HepG2 (cell line): Measurements from ENCODE around the gene IQGAP2. TPM values are rescaled to one million over a fixed set of nuclear protein-coding genes. Genes with fewer than 3 reads are reported as not detected.

ENCODE experiments used
- ATAC-seq: fragments of 200-7000 bp; cut with Tn5 transposase; 3 replicates; pipeline ENCODE4 v1.9.1; 2020; ENCODE audit warnings: mild to moderate bottlenecking, moderate library complexity
- BruUV-seq: library from RNA; stranded (reverse); fragments of 400-500 nt; replicated peaks from 2 replicates; lab custom pipeline; 2021; lab: Mats Ljungman, UMichigan
- CTCF ChIA-PET: fragments of 300-600 bp; formaldehyde crosslinking; extraction: SDS; loops from one replicate; lab custom pipeline; 2021; ENCODE audit warnings: low total read pairs, inconsistent platforms, low intra/inter-chr PET ratio; lab: Yijun Ruan, JAX
- POLR2A ChIA-PET: fragments of 350-600 bp; sonication (Branson Sonifier 250); formaldehyde crosslinking; loops from one replicate; lab custom pipeline; 2020; ENCODE audit warnings: antibody characterized with exemption, inconsistent platforms; lab: Yijun Ruan, JAX
- DNase-seq: peaks from one replicate; pipeline ENCODE4 v3.0.0-alpha.2; 2015; ENCODE audit warnings: low spot score
- FAIRE-seq: peaks from 3 replicates; lab custom pipeline; 2011; peaks lifted over from hg19 to GRCh38; lab: Jason Lieb, UNC
- H2AFZ ChIP-seq: one replicate; pipeline ENCODE4 v1.6.1; 2011; ENCODE audit warnings: low read length, inconsistent platforms
- H3K27ac ChIP-seq: fragments of 300-600 bp; 3 replicates; pipeline ENCODE4 v1.8.0; 2011; ENCODE audit warnings: mixed run types, mild to moderate bottlenecking, mixed read lengths, low read length, inconsistent platforms; ENCODE audit not compliant: insufficient read depth; ENCODE audit errors: extremely low read length
- H3K27me3 ChIP-seq, 2 experiments: fragments of 200-600 bp in 1 of 2; 2 replicates in 1 of 2; 3 replicates in 1 of 2; pipeline versions ENCODE4 v1.6.0 to v1.8.0; 2011; ENCODE audit warnings: low read length in 2 of 2, mild to moderate bottlenecking in 2 of 2, moderate library complexity in 2 of 2, inconsistent platforms in 1 of 2; ENCODE audit not compliant: insufficient read depth in 2 of 2, control insufficient read depth in 1 of 2
- H3K36me3 ChIP-seq, 2 experiments: fragments of 200-600 bp in 1 of 2; replicated peaks in 1 of 2; 2 replicates in 1 of 2; 3 replicates in 1 of 2; pipeline versions ENCODE4 v1.5.1 to v1.8.0; 2011; ENCODE audit warnings: low read length in 2 of 2, inconsistent platforms in 1 of 2; ENCODE audit not compliant: insufficient read depth in 2 of 2, control insufficient read depth in 1 of 2
- H3K4me1 ChIP-seq: 2 replicates; pipeline ENCODE4 v1.5.1; 2012; ENCODE audit warnings: low read length, inconsistent platforms; ENCODE audit not compliant: insufficient read depth
- H3K4me2 ChIP-seq: 2 replicates; pipeline ENCODE4 v1.6.0; 2011; ENCODE audit warnings: low read depth, low read length, inconsistent platforms
- H3K4me3 ChIP-seq, 3 experiments: fragments of 200-600 bp in 1 of 3; sonication (generic), shearing (Covaris generic) in 1 of 3; replicated peaks in 1 of 3; 2 replicates each; pipeline ENCODE4 v1.5.1; 2011 to 2016; ENCODE audit warnings: low read length in 3 of 3, inconsistent platforms in 2 of 3, low read depth in 2 of 3, mild to moderate bottlenecking in 2 of 3, control low read depth in 1 of 3, mixed read lengths in 1 of 3; ENCODE audit not compliant: insufficient read depth in 1 of 3
- H3K79me2 ChIP-seq: one replicate; pipeline ENCODE4 v1.6.1; 2011; ENCODE audit warnings: low read length, inconsistent platforms; ENCODE audit not compliant: insufficient read depth
- H3K9ac ChIP-seq: 2 replicates; pipeline ENCODE4 v1.6.0; 2011; ENCODE audit warnings: mild to moderate bottlenecking, low read depth, low read length, inconsistent platforms; ENCODE audit not compliant: insufficient read depth
- H3K9me3 ChIP-seq: 2 replicates; pipeline ENCODE4 v1.5.1; 2012; ENCODE audit warnings: mild to moderate bottlenecking, low read length
- H4K20me1 ChIP-seq: 2 replicates; pipeline ENCODE4 v1.6.0; 2011; ENCODE audit warnings: inconsistent platforms, mild to moderate bottlenecking, low read length, moderate library complexity; ENCODE audit not compliant: insufficient read depth
- ETV5 ChIP-seq: IDR thresholded peaks from 2 replicates; pipeline ENCODE4 v1.6.1; 2018; ENCODE audit warnings: missing biosample characterization, missing genetic modification reagents, inconsistent platforms, borderline replicate concordance
- RBAK ChIP-seq: sonication (generic); formaldehyde crosslinking; IDR thresholded peaks from 2 replicates; pipeline ENCODE4 v1.5.1; 2020; ENCODE audit warnings: mild to moderate bottlenecking, missing genetic modification reagents
- TBX3 ChIP-seq: fragments of 450-650 bp; IDR thresholded peaks from 2 replicates; pipeline ENCODE4 v1.6.1; 2017; ENCODE audit warnings: antibody characterized with exemption, mild to moderate bottlenecking, inconsistent platforms, borderline replicate concordance
- ZNF282 ChIP-seq: fragments of 450-650 bp; IDR thresholded peaks from 2 replicates; pipeline ENCODE4 v1.6.1; 2018; ENCODE audit not compliant: partially characterized antibody
- ZNF562 ChIP-seq: sonication (generic); formaldehyde crosslinking; IDR thresholded peaks from 2 replicates; pipeline ENCODE4 v1.8.0; 2022; ENCODE audit warnings: missing genetic modification reagents, borderline replicate concordance
- ZNF709 ChIP-seq: sonication (generic); formaldehyde crosslinking; IDR thresholded peaks from 2 replicates; pipeline ENCODE4 v1.5.0; 2020; ENCODE audit warnings: mild to moderate bottlenecking, missing genetic modification reagents
- WGBS: methylation state at CpG from one replicate; pipeline ENCODE4 v1.1.6; 2017; ENCODE audit warnings: low lambda C conversion rate; 5-methylcytosine and 5-hydroxymethylcytosine counted together
- in situ Hi-C: cut with HindIII; loops from 2 replicates; pipeline ENCODE4 v1.10.0; 2017; ENCODE audit warnings: low pct_unique_long_range_greater_than_20kb; ENCODE audit not compliant: extremely low pct_ligation_motif_present
- intact Hi-C: fragments of 100-400 bp; cut with micrococcal nuclease; formaldehyde crosslinking; loops from one replicate; pipeline ENCODE4 v1.10.0; 2022; ENCODE audit not compliant: unreplicated experiment
- polyA plus RNA-seq, 8 experiments: library from polyadenylated mRNA; depleted of rRNA in 3 of 8; stranded (reverse) in 7 of 8; unstranded in 1 of 8; fragments of >200 nt; fragmentation: Illumina TruSeq in 4 of 8; extraction: Trizol in 4 of 8; gene quantifications; 2 replicates each; pipeline versions ENCODE4 v1.2.1 to v1.2.3, GENCODE V29; 2011 to 2016; ENCODE audit warnings: low read depth in 4 of 8, missing spikeins in 1 of 8, mixed read lengths in 1 of 8; ENCODE audit not compliant: insufficient read depth in 1 of 8
- total RNA-seq, 5 experiments: library from RNA; depleted of rRNA; stranded (reverse); fragments of >200 nt; fragmentation: Illumina TruSeq; extraction: Trizol; gene quantifications; 2 replicates each; pipeline ENCODE4 v1.2.3, GENCODE V29; 2016; ENCODE audit warnings: low read depth in 1 of 5
- TF ChIP-seq, protein P1 (sequence below): sonication (generic); formaldehyde crosslinking; IDR thresholded peaks from 2 replicates; pipeline ENCODE4 v1.4.0; 2020; ENCODE audit warnings: mild to moderate bottlenecking, missing genetic modification reagents
- TF ChIP-seq, protein P2 (sequence below): sonication (generic); formaldehyde crosslinking; IDR thresholded peaks from 2 replicates; pipeline ENCODE4 v1.5.0; 2020; ENCODE audit warnings: missing genetic modification reagents

IQGAP2 gene
- total and polyA plus RNA-seq, 2 of the 13 experiments (the other 11 are each of a cell fraction or from before 2014, with no cell fraction given) = 35.2 to 83.3 TPM

DNA sequence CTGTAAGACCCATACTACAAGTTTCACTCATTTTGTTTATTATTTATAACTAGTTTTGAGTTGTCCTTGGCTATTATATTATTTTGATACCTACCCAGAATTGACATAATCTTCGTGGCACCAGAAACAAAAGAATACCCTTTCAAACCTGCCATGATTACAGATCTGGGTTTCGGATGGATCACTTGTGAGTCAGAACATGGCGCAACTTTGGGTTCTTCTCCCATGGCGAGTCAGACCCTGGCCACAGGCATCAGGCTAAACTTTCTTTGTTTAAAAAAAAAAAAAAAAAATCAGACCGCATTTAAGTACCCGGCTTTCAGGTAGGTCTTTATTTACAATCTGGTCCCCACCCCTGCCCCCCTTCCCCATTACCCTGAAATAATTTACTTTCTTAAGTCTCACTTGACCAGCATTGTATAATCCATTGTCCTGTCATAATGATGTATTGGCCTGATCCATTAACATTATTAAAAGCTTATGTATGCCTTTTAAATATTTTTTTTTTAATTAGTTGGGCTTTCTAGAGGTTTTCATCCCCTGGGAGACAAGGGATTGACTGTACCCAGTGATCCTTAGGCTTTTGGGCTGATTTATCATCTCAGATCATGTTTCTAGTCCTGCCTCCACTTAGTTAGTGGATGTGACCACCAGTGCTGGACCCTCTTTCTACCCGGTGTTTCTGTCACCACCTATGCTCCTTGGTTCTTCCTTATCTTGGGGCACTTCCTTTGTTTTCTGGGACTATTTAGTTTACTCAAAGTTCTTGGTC, 176.3 kb downstream of the IQGAP2 start:
- TF ChIP-seq ZNF709 (no peak), TBX3 (no peak), ZNF282 (no peak), RBAK (CRISPR knock-in tag) (no peak), ETV5 (no peak), ZNF562 (CRISPR knock-in tag) (no peak)
- TF ChIP-seq, protein P1, sequence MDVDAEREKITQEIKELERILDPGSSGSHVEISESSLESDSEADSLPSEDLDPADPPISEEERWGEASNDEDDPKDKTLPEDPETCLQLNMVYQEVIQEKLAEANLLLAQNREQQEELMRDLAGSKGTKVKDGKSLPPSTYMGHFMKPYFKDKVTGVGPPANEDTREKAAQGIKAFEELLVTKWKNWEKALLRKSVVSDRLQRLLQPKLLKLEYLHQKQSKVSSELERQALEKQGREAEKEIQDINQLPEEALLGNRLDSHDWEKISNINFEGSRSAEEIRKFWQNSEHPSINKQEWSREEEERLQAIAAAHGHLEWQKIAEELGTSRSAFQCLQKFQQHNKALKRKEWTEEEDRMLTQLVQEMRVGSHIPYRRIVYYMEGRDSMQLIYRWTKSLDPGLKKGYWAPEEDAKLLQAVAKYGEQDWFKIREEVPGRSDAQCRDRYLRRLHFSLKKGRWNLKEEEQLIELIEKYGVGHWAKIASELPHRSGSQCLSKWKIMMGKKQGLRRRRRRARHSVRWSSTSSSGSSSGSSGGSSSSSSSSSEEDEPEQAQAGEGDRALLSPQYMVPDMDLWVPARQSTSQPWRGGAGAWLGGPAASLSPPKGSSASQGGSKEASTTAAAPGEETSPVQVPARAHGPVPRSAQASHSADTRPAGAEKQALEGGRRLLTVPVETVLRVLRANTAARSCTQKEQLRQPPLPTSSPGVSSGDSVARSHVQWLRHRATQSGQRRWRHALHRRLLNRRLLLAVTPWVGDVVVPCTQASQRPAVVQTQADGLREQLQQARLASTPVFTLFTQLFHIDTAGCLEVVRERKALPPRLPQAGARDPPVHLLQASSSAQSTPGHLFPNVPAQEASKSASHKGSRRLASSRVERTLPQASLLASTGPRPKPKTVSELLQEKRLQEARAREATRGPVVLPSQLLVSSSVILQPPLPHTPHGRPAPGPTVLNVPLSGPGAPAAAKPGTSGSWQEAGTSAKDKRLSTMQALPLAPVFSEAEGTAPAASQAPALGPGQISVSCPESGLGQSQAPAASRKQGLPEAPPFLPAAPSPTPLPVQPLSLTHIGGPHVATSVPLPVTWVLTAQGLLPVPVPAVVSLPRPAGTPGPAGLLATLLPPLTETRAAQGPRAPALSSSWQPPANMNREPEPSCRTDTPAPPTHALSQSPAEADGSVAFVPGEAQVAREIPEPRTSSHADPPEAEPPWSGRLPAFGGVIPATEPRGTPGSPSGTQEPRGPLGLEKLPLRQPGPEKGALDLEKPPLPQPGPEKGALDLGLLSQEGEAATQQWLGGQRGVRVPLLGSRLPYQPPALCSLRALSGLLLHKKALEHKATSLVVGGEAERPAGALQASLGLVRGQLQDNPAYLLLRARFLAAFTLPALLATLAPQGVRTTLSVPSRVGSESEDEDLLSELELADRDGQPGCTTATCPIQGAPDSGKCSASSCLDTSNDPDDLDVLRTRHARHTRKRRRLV = no peak
- TF ChIP-seq, protein P2, sequence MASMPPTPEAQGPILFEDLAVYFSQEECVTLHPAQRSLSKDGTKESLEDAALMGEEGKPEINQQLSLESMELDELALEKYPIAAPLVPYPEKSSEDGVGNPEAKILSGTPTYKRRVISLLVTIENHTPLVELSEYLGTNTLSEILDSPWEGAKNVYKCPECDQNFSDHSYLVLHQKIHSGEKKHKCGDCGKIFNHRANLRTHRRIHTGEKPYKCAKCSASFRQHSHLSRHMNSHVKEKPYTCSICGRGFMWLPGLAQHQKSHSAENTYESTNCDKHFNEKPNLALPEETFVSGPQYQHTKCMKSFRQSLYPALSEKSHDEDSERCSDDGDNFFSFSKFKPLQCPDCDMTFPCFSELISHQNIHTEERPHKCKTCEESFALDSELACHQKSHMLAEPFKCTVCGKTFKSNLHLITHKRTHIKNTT (CRISPR knock-in tag) = no peak
- DNase-seq (no peak), FAIRE-seq (no peak), ATAC-seq (no peak)
- Histone ChIP-seq H3K27ac (no peak overlapping the region), H3K4me2 (no peak overlapping the region), H3K27me3 (no peaks in the 10 kb centered on the region; a peak in 1 of 5 replicates), H3K79me2 (no peaks in the 10 kb centered on the region), H3K36me3 (peaks cover 2 to 20% of the 10 kb centered on the region in 2 experiments; a peak in 4 of 5 replicates), H4K20me1 (no peaks in the 10 kb centered on the region), H3K4me1 (peaks cover 5% of the 10 kb centered on the region), H3K4me3 (no peak overlapping the region), H2AFZ (no peak overlapping the region), H3K9ac (no peak overlapping the region), H3K9me3 (no peaks in the 10 kb centered on the region)
- WGBS = 96% methylated on average over 7 of the region's 7 CpGs
- CTCF ChIA-PET = no interaction called here
- no TSS peak for BruUV-seq
- in situ Hi-C loops = no loop called here
- POLR2A ChIA-PET = no interaction called here
- intact Hi-C loops = no loop called here
